CD4-positive, alpha-beta T cell treated with Interleukin-2 at 100 ng/mL for 4 hours (primary cell): Measurements from ENCODE around the gene RASSF5.

Experiments
- DNase-seq: peaks from one replicate; pipeline ENCODE4 v3.0.0-alpha.2; 2020; ENCODE audit warnings: low spot score

RASSF5 gene

DNA sequence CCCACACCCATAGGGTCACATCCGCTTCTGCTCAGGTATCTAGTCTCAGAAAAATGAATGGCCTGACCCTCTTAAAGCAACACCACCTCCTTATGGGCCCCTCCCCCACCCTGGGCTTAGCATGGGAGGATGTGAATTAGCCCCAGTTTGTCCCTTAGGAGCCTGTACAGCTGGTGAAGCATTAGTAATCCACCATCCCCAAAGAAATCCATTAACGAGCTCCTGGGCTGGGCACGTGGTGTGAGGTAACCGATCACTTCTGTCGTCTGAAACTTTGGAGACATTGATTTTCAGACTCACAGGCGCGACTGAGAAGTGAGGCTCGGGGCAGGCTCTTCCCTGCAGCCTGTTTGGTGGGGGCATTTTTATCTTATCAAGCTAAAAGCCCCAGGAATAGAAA, 10.5 kb downstream of the RASSF5 start:
- no peak for DNase-seq

GRCh38 chr1:206518206-206518605, 10.9 kb downstream of the RASSF5 start:
- no peak for DNase-seq

- DNase-seq, result no peak
Measured at GRCh38 chr1:206518743-206519142, 11.4 kb downstream of the RASSF5 start.

DNA sequence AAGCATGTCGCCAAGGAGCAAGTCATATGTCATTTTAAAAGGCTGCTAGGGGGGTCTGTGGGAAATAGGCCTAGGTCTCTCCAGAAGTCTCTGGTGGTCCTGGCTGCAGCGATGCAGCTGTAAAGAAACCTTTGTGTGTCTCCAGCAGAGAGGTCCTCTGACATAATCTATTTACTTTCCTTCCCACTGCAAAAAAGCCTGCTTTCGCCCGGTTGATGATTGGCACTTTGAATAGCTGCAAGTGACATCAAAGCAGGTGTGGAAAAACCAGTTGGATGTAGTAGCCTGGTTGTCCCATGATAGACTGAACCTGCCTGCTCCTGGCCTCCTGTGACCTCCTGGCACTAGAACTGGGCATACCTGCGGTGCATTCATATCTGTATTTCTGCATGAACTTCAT, 13.8 kb downstream of the RASSF5 start:
- DNase-seq, result no peak

- DNase-seq, result no peak
Measured at GRCh38 chr1:206521694-206522402, 14.5 kb downstream of the RASSF5 start.

DNA sequence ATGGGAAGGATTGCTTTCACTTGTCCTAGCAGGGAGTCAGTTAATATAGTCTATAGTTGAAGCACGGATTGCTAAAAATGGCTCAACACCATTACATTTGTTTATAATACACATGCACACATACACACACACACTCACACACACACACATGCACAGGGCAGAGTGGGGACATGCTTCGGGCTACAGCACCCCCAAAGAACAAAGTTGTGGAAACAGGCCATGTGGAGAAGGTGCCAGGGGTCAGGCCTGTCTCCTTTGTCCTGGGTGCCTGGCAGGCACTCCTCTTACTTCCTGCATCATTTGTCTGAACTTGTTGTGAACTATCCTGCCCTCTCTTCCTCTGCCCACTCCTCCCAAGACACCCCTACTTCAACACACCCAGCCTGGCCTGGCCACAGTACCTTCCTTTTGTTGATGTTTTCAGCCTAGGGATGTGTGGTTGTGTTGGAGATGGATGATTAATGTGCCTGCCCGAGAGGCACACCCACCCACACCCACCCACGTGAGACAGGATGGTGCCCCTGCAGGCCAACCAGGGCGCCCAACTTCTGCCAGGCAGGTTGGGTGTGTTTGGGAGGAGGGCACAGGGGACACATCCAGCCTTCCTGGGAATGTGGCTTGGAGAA, 17.5 kb downstream of the RASSF5 start:
- DNase-seq, result no peak

- no peak for DNase-seq
Measured at GRCh38 chr1:206526064-206526911, 19.0 kb downstream of the RASSF5 start.

GRCh38 chr1:206529425-206529824, 22.1 kb downstream of the RASSF5 start:
- DNase-seq, result no peak

DNA sequence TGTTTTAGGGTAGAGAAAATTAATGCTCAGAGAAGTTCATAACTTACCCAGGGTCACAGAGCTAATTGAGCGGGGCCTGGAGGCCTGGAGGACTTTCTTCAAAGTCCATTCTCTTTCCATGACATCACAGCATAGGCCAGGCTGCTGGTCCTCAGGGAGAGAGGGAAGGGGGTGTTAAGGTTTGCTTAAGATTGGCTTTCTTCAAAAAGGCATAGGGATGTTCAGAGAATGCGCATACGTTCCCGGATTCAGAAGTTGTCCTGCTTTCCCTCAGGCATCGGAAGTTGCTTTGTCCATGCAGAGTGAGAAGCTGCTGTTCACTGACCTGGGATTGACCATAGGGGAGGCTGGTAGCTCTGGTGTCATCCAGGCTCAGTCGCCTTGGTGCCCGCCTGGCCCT, 25.0 kb downstream of the RASSF5 start:
- no peak for DNase-seq

DNA sequence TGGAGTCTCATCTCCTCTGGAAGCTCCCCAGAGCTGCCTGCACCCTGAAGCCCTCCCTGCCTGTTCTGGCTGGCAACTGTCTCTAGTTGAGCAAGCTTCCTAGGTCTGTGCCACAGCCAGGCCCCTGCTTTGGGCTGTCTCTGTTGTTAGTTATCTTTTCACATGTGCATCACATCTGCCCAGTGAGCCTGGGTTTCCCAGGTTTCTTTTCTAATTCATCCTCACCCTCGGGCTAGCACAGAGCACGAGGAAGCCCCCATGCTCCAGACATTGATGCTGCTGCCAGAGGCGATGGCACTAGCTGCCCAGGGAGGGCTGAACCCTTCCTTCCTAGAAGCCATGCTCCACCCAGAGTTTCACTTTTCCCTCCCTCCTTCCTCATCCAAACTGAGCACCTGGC, 27.2 kb downstream of the RASSF5 start:
- DNase-seq, result no peak

GRCh38 chr1:206535853-206536188, 28.5 kb downstream of the RASSF5 start:
- DNase-seq, result no peak

DNA sequence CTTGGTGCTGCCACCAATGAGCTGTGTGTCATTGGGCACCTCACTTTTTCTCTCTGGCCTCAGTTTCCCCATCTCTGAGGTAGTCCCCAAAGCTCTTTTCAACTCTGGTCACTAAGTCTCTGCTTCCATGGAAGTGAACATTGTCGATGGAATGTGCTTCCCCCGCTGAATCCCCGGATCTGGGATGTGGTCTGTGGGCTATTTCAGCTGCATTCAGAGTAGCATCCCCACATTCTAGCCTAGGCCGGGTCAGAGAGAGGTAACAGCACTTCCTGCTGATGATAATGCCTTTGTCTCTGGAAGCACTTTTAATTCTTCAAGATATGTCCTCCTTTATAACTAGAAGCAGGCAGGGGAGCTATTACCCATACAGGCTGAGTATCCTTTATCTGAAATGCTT, 29.8 kb downstream of the RASSF5 start:
- DNase-seq, result no peak

DNA sequence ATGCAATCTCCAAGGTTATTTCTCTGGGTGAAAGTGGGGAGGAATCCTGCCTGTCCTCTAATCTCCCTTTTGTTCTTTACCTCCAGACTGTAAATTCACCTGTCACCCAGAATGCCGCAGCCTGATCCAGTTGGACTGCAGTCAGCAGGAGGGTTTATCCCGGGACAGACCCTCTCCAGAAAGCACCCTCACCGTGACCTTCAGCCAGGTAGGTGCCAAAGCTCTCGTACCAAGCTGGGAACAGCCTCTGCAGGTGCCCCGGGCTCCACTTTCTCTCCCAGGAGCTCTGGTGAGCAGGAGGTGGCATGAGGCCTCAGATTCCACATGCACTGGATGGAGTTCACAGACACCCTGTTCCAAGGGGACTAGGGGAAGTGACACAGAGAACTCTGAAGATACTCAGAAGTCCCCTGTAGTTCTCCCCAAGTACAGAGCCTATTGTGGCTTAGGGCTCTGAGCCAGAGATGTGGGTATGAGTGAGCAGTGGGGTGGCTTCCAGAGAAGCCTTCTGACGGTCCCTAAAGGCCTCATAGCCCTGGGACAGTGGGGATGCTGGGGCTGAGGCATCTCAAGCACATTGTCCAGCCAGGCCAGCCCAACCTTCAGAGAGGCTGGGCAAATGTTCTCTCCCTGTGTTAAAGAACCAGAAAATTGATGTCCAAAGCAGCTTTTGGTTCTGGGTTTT, 30.9 kb downstream of the RASSF5 start:
- DNase-seq, result no peak

DNA sequence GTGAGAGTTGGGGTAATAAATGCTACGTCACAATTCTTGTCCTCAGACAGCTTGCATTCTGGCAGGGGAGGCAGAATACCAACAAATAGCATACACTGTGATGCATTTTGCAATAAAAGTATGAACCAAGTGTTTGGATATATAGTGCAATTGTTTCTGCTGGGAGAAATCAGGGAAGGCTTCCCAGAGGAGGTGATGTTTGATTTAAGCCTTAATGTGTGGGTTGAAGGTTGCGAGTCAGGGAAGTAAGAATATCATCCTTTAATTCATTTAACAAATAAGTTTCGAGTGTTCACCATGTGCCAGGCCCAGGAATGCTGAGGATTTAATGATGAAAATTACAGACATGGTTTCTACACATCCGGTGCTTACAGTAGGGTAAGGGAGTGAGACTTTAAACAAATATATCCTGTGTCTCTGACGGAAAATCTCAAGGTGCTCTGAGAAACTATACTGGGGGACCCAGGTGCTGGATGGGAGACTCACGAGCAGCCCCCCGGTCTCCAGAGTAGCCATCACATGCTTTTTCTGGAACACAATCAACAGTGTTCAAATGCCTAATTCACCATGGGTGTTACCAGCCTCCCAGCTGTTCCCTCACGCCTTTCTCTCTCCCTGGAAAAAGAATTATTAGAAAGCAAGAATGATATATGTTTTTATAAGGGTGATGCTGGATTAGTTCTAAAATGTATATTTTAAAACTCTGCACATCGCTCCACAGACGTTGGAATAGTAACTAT, 31.7 kb downstream of the RASSF5 start:
- no peak for DNase-seq

- DNase-seq, result no peak
Measured at GRCh38 chr1:206540044-206540780, 32.9 kb downstream of the RASSF5 start.

DNA sequence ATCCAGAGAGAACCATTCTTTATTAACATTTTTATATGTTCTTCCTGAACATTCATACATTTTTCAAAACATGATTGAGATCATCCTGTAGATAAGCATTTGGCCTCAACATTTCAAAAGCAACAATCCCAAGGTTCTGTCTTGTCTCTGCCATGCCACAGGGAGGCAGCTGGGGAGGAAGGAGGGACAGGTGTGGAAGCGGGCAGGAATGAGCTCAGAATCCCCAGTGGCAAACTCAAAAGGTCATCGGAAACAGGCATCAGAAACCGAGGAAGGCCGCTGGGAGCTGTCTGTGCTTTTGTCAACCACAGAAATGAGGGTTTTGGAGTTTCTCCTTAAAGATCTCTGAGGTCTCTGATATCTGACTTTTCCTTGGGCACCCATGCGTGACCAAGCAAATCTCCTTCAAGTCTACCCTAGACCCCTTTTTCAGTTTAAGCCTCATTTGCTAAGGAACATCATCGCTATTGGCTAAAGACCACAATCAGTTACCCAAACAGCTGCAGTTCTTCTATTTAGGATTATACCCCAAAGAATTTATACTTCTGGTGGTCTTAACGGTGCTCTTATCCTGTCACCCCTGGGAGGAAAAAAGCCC, 34.0 kb downstream of the RASSF5 start:
- DNase-seq, result no peak

DNA sequence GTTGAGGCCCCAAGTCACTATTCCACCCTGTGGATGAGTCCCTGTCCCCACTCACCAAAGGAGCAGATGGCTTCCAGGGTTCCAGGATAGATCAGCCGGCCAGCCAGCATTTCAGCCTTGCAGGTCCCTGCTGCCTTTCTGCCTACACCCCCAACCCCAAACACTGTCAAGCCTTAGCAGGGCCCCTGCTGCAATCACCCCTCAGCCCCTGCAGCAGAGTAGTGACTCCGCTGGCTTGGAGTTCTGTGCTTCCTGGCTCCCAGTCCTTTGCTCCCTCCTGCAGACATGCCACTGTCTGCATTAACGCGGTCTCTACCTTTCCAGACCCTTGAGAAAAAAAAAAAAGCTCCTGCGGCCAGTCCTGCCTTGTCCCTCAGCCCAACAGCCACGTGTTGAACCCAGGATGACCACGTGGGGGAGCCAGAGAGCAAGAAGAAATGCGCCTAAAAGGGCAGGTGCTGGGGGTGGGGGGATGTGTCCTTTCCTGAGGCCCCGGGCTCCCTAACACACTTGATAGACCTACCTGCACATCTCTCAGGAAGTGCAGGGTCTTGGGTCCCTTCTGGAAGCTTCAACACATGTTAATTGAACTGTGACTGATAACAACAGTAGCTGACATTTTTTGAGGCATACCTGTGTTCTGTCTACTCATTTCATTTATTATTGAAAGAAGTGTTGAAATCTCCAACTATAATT, 37.4 kb downstream of the RASSF5 start:
- DNase-seq, result peak; percentile 85

DNA sequence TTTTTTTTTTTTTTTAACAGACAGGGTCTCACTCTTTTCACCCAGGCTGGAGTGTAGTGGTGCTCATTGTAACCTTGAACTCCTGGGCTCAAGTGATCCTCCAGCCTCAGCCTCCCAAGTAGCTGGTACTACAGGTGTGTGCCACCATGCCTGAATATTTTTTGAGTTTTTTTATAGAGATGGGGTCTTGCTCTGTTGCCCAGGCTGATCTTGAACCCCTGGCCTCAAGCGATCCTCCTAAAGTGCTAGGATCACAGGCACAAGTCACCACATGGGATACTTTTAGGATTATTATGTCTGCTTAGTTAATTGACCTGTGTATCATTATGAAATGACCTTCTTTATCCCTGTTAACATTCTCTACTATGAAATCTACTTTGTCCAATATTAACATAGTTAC, 38.0 kb downstream of the RASSF5 start:
- no peak for DNase-seq

DNA sequence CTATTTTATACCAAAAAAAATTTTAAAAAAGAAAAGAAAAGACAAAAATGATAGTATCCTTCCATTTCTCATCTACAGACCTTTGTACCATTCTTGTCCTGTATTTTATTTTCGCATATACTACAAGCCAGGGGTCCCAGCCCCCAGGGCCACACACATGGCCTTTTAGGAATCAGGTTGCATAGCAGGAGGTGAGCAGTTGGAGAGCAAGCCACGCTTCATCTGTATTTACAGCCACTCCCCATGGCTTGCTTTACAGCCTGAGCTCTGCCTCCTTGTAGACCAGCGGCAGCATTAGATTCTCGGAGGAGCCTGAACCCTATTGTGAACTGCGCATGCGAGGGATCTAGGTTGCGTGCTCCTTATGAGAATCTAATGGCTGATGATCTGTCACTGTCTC, 39.8 kb downstream of the RASSF5 start:
- no peak for DNase-seq

GRCh38 chr1:206550446-206550845, 43.1 kb downstream of the RASSF5 start:
- no peak for DNase-seq
